A549 (cell line): ENCODE measurements around the gene PXDN. TPM values are rescaled to one million over a fixed set of nuclear protein-coding genes. Genes with fewer than 3 reads are reported as not detected.

Experiments used
- ATAC-seq, 2 experiments: fragments of 200-7000 bp in 1 of 2; fragments of >200 bp in 1 of 2; cut with Nextera tagmentation in 1 of 2; cut with Tn5 transposase in 1 of 2; 3 replicates each; pipeline versions ENCODE4 v1.8.0 to v1.9.1; 2018 to 2020; ENCODE audit warnings: mild to moderate bottlenecking in 1 of 2, moderate library complexity in 1 of 2
- CTCF ChIA-PET: fragments of 300-600 bp; sonication (Branson Sonifier 250); formaldehyde crosslinking; extraction: SDS; loops from one replicate; lab custom pipeline; 2021; ENCODE audit warnings: antibody characterized with exemption, inconsistent platforms; lab: Yijun Ruan, JAX
- POLR2A ChIA-PET: fragments of 350-600 bp; formaldehyde crosslinking; extraction: SDS; loops from one replicate; lab custom pipeline; 2021; ENCODE audit warnings: antibody characterized with exemption, inconsistent platforms; lab: Yijun Ruan, JAX
- DNase-seq, 2 experiments: peaks; one replicate each; pipeline versions ENCODE4 v3.0.0 to v3.0.0-alpha.2; 2011 to 2016; ENCODE audit warnings: low read depth in 1 of 2, low spot score in 1 of 2
- FAIRE-seq: peaks from 2 replicates; lab custom pipeline; 2011; peaks lifted over from hg19 to GRCh38; lab: Jason Lieb, UNC
- H3K27ac ChIP-seq, 2 experiments: fragments of >200 bp; sonication (Bioruptor Twin); formaldehyde crosslinking; 3 replicates each; pipeline ENCODE4 v1.5.1; 2016 to 2017
- H3K4me1 ChIP-seq: fragments of >200 bp; sonication (Bioruptor Twin); formaldehyde crosslinking; 3 replicates; pipeline ENCODE4 v1.6.1; 2016
- H3K4me2 ChIP-seq: fragments of >200 bp; sonication (Bioruptor Twin); formaldehyde crosslinking; 3 replicates; pipeline ENCODE4 v1.6.1; 2016
- H3K4me3 ChIP-seq: fragments of >200 bp; sonication (Bioruptor Twin); formaldehyde crosslinking; 3 replicates; pipeline ENCODE4 v1.5.1; 2016
- H3K9me3 ChIP-seq: fragments of >200 bp; sonication (Bioruptor Twin); formaldehyde crosslinking; 3 replicates; pipeline ENCODE4 v1.6.1; 2016
- CBX8 ChIP-seq: fragments of 200-600 bp; sonication (generic); IDR thresholded peaks from 2 replicates; pipeline ENCODE4 v1.6.1; 2016
- EHF ChIP-seq: fragments of 250-450 bp; sonication (Bioruptor Pico); IDR thresholded peaks from 2 replicates; pipeline ENCODE4 v1.5.0; 2020; ENCODE audit warnings: mild to moderate bottlenecking
- EHMT2 ChIP-seq: fragments of 200-600 bp; sonication (generic); IDR thresholded peaks from 2 replicates; pipeline ENCODE4 v1.6.1; 2016; ENCODE audit warnings: antibody characterized with exemption, low read depth, mild to moderate bottlenecking, moderate library complexity
- FOSB ChIP-seq: fragments of 250-450 bp; sonication (Bioruptor Pico); IDR thresholded peaks from 2 replicates; pipeline ENCODE4 v1.5.0; 2020; ENCODE audit warnings: mild to moderate bottlenecking, moderate library complexity
- FOXS1 ChIP-seq: fragments of 250-450 bp; sonication (Bioruptor Pico); IDR thresholded peaks from 2 replicates; pipeline ENCODE4 v1.5.0; 2020; ENCODE audit warnings: mild to moderate bottlenecking, moderate library complexity
- HDAC2 ChIP-seq: fragments of 200-600 bp; sonication (generic); IDR thresholded peaks from 2 replicates; pipeline ENCODE4 v1.6.1; 2016
- HEYL ChIP-seq: fragments of 250-450 bp; sonication (Bioruptor Pico); IDR thresholded peaks from 2 replicates; pipeline ENCODE4 v1.8.0; 2021; ENCODE audit warnings: mild to moderate bottlenecking, moderate library complexity
- HOXA7 ChIP-seq: fragments of 250-450 bp; sonication (Bioruptor Pico); IDR thresholded peaks from 2 replicates; pipeline ENCODE4 v1.5.0; 2020; ENCODE audit warnings: mild to moderate bottlenecking, moderate library complexity
- HOXB5 ChIP-seq: fragments of 250-450 bp; sonication (Bioruptor Pico); IDR thresholded peaks from 2 replicates; pipeline ENCODE4 v1.5.0; 2020; ENCODE audit warnings: mild to moderate bottlenecking, moderate library complexity
- MAFK ChIP-seq: fragments of 450-650 bp; IDR thresholded peaks from 2 replicates; pipeline ENCODE4 v1.6.1; 2014; ENCODE audit not compliant: partially characterized antibody
- MYC ChIP-seq: IDR thresholded peaks from 2 replicates; pipeline ENCODE4 v1.6.1; 2012; ENCODE audit warnings: mild to moderate bottlenecking, inconsistent platforms, low read length, improper control_type of control experiment, borderline replicate concordance
- POLR2AphosphoS2 ChIP-seq: conservative IDR thresholded peaks from 2 replicates; pipeline ENCODE4 v1.6.1; 2012; ENCODE audit warnings: low read length, improper control_type of control experiment, inconsistent platforms
- ZSCAN20 ChIP-seq: fragments of 250-450 bp; sonication (Bioruptor Pico); IDR thresholded peaks from 2 replicates; pipeline ENCODE4 v1.8.0; 2022; ENCODE audit warnings: mild to moderate bottlenecking, moderate library complexity
- WGBS: methylation state at CpG from one replicate; pipeline ENCODE4 v1.1.6; 2017; ENCODE audit errors: missing lambda C conversion rate; 5-methylcytosine and 5-hydroxymethylcytosine counted together
- polyA plus RNA-seq, 4 experiments: library from polyadenylated mRNA; depleted of rRNA in 3 of 4; stranded (reverse); fragments of >200 nt; fragmentation: RNase III in 1 of 4; extraction: RNeasy Plus Mini Kit Qiagen cat#74134 plus additional on column Dnase treatment in 1 of 4; gene quantifications; 2 replicates in 3 of 4; 3 replicates in 1 of 4; pipeline ENCODE4 v1.2.3, GENCODE V29; 2011 to 2017
- TF ChIP-seq, protein P1 (sequence below): fragments of >200 bp; sonication (Bioruptor Twin); formaldehyde crosslinking; IDR thresholded peaks from 3 replicates; pipeline ENCODE4 v1.6.1; 2016
- TF ChIP-seq, protein P2 (sequence below): fragments of 150-350 bp; IDR thresholded peaks from 2 replicates; pipeline ENCODE4 v1.6.1; 2014; ENCODE audit warnings: low read depth, mild to moderate bottlenecking, low read length
- TF ChIP-seq, protein P3 (sequence below): fragments of >200 bp; sonication (Bioruptor Twin); formaldehyde crosslinking; IDR thresholded peaks from 3 replicates; pipeline ENCODE4 v1.5.1; 2016
- TF ChIP-seq, protein P4 (sequence below): IDR thresholded peaks from 2 replicates; pipeline ENCODE4 v1.6.1; 2012

PXDN gene
- polyA plus RNA-seq, 2 of the 4 experiments (the other 2 are of a cell fraction) = 3.7 to 7.3 TPM

DNA sequence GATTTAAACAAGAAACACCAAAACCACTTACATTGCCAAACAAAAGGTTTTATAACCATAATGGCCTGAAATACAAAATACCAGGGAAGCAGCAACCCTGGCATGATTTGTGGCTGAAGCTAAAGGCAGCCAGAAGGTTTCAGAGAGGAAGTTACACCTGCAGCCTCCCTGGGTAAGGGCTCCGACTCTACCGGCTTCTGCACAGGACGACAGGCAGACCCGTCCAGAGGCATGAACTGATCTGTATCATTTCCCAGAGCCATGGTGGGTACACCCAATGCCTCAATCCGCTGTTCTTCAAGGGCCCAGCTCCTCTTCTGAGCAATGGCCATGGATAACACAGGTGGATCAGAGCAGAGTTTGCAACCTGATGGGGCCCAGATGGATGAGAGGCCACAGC, 71.6 kb downstream of the PXDN start:
- Histone ChIP-seq H3K9me3 (no peaks in the 10 kb centered on the region), H3K27ac (no peak overlapping the region), H3K4me3 (no peak overlapping the region), H3K4me1 (peaks cover 17% of the 10 kb centered on the region), H3K4me2 (no peak overlapping the region)
- DNase-seq (no peak), ATAC-seq (no peak), FAIRE-seq (no peak)
- ChIA-PET CTCF (interaction anchor here (1.1 to 1.2 kb wide), 2 partner anchors 76 to 145 kb away, joined by 4 read pairs; no protein-coding TSS in a partner anchor), POLR2A (no interaction called here)
- TF ChIP-seq EHF (CRISPR knock-in tag) (no peak), HOXB5 (CRISPR knock-in tag) (no peak), MYC (no peak), FOXS1 (no peak), ZSCAN20 (CRISPR knock-in tag) (no peak), FOSB (CRISPR knock-in tag) (no peak)
- TF ChIP-seq, protein P1, sequence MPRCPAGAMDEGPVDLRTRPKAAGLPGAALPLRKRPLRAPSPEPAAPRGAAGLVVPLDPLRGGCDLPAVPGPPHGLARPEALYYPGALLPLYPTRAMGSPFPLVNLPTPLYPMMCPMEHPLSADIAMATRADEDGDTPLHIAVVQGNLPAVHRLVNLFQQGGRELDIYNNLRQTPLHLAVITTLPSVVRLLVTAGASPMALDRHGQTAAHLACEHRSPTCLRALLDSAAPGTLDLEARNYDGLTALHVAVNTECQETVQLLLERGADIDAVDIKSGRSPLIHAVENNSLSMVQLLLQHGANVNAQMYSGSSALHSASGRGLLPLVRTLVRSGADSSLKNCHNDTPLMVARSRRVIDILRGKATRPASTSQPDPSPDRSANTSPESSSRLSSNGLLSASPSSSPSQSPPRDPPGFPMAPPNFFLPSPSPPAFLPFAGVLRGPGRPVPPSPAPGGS = no peak
- TF ChIP-seq, protein P2, sequence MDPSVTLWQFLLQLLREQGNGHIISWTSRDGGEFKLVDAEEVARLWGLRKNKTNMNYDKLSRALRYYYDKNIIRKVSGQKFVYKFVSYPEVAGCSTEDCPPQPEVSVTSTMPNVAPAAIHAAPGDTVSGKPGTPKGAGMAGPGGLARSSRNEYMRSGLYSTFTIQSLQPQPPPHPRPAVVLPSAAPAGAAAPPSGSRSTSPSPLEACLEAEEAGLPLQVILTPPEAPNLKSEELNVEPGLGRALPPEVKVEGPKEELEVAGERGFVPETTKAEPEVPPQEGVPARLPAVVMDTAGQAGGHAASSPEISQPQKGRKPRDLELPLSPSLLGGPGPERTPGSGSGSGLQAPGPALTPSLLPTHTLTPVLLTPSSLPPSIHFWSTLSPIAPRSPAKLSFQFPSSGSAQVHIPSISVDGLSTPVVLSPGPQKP = no peak
- WGBS = 53% methylated on average over 5 of the region's 5 CpGs

DNA sequence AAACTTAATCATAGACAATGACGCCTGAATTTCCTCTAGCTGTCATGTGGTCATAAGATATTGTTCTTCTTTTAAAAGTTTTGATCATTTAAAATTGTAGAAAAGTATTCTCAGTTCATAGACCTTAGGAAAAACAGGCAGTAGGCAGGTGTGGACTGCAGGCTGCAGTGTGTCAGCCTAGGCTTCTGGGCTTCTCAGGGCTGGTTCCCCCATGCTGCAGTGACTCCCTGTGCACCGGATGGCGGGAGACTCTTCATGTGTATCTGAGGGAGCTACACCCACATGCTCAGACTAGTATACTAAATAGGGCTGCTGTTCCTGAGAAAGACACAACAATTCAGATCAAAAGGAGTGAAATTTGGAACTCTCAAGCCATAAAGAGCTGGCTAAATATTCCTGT, 72.4 kb downstream of the PXDN start:
- FAIRE-seq (no peak), DNase-seq (no peak), ATAC-seq (no peak)
- POLR2A ChIA-PET = no interaction called here
- CTCF ChIA-PET = interaction anchor here (1.0 kb wide), 1 partner anchor 79 kb away, joined by 3 read pairs; no protein-coding TSS in a partner anchor
- H3K4me3 ChIP-seq = no peak overlapping the region
- peaks cover 17% of the 10 kb centered on the region for H3K4me1 ChIP-seq
- no peak overlapping the region for H3K27ac ChIP-seq
- TF ChIP-seq HOXA7 (CRISPR knock-in tag) (no peak), MAFK (no peak), ZSCAN20 (CRISPR knock-in tag) (no peak), POLR2AphosphoS2 (no peak), EHMT2 (no peak), FOXS1 (no peak)
- TF ChIP-seq, protein P3, sequence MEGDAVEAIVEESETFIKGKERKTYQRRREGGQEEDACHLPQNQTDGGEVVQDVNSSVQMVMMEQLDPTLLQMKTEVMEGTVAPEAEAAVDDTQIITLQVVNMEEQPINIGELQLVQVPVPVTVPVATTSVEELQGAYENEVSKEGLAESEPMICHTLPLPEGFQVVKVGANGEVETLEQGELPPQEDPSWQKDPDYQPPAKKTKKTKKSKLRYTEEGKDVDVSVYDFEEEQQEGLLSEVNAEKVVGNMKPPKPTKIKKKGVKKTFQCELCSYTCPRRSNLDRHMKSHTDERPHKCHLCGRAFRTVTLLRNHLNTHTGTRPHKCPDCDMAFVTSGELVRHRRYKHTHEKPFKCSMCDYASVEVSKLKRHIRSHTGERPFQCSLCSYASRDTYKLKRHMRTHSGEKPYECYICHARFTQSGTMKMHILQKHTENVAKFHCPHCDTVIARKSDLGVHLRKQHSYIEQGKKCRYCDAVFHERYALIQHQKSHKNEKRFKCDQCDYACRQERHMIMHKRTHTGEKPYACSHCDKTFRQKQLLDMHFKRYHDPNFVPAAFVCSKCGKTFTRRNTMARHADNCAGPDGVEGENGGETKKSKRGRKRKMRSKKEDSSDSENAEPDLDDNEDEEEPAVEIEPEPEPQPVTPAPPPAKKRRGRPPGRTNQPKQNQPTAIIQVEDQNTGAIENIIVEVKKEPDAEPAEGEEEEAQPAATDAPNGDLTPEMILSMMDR = no peak
- no peaks in the 10 kb centered on the region for H3K9me3 ChIP-seq
- H3K4me2 ChIP-seq = no peak overlapping the region
- WGBS = 60% methylated on average over 3 of the region's 3 CpGs

DNA sequence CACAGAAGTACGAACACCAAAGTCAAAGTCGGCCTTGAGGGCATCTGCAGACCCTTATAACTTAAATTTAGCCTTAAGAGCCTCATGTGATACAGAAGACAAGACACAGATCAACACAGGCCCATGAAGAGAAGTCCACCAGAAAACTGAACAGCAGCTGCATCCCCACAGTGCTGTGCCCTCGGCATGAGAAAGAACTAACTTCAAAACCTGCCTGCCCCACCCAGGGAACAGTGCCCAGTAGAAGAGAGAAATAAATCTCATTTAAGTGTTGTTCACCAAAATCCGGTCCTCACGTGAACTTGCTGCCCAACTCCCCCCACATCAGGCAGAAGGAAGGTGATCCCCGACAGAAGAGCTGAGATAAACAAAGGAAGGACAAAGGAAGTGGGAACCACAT, 73.7 kb downstream of the PXDN start:
- TF ChIP-seq MYC = no peak
- TF ChIP-seq HDAC2 = no peak
- ATAC-seq (no peak), DNase-seq (no peak), FAIRE-seq (no peak)
- Histone ChIP-seq H3K4me2 (no peak overlapping the region), H3K27ac (no peak overlapping the region), H3K9me3 (no peaks in the 10 kb centered on the region), H3K4me3 (no peak overlapping the region), H3K4me1 (peaks cover 9% of the 10 kb centered on the region)
- POLR2A ChIA-PET = no interaction called here
- 29% methylated on average over 6 of the region's 6 CpGs for WGBS
- CTCF ChIA-PET = interaction anchor here (1.1 to 1.2 kb wide), 2 partner anchors 10 to 80 kb away, joined by 3 to 5 read pairs; no protein-coding TSS in a partner anchor

- no peak overlapping the region for H3K4me3 ChIP-seq
- ATAC-seq = no peak
- POLR2A ChIA-PET = no interaction called here
- DNase-seq = no peak
- FAIRE-seq = no peak
- WGBS = 72% methylated on average over 29 of the region's 29 CpGs
- H3K27ac ChIP-seq = no peak overlapping the region
- H3K4me2 ChIP-seq = no peak overlapping the region
- TF ChIP-seq, protein P4, sequence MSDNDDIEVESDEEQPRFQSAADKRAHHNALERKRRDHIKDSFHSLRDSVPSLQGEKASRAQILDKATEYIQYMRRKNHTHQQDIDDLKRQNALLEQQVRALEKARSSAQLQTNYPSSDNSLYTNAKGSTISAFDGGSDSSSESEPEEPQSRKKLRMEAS = no peak
- TF ChIP-seq, protein P3 = no peak
- no peak for TF ChIP-seq HEYL (CRISPR knock-in tag)
- TF ChIP-seq CBX8 = no peak
- TF ChIP-seq FOSB (CRISPR knock-in tag) = no peak
- CTCF ChIA-PET = no interaction called here
- no peaks in the 10 kb centered on the region for H3K4me1 ChIP-seq
- H3K9me3 ChIP-seq = no peaks in the 10 kb centered on the region
Observed at GRCh38 chr2:1665761-1666505, 78.4 kb downstream of the PXDN start.
